NB4 (cell line): ENCODE data around the gene ARID3A.

Source experiments
- DNase-seq: peaks from one replicate; pipeline ENCODE4 v3.0.0; 2010; ENCODE audit warnings: low read depth
- H3K4me3 ChIP-seq: one replicate; pipeline ENCODE4 v1.5.1; 2011; ENCODE audit warnings: mild to moderate bottlenecking, low read depth, low read length, moderate library complexity
- MYC ChIP-seq: IDR thresholded peaks from 2 replicates; pipeline ENCODE4 v1.6.1; 2011; ENCODE audit warnings: low read depth, low read length
- POLR2A ChIP-seq: IDR thresholded peaks from 2 replicates; pipeline ENCODE4 v1.6.1; 2011; ENCODE audit warnings: mild to moderate bottlenecking; ENCODE audit not compliant: insufficient read length; ENCODE audit errors: extremely low read depth
- TF ChIP-seq, protein P1 (sequence below): IDR thresholded peaks from one replicate; pipeline ENCODE4 v1.5.1; 2012; ENCODE audit warnings: low read depth, low read length
- TF ChIP-seq, protein P2 (sequence below): IDR thresholded peaks from 2 replicates; pipeline ENCODE4 v1.6.1; 2011; ENCODE audit warnings: low read depth, low read length

The ARID3A gene

DNA sequence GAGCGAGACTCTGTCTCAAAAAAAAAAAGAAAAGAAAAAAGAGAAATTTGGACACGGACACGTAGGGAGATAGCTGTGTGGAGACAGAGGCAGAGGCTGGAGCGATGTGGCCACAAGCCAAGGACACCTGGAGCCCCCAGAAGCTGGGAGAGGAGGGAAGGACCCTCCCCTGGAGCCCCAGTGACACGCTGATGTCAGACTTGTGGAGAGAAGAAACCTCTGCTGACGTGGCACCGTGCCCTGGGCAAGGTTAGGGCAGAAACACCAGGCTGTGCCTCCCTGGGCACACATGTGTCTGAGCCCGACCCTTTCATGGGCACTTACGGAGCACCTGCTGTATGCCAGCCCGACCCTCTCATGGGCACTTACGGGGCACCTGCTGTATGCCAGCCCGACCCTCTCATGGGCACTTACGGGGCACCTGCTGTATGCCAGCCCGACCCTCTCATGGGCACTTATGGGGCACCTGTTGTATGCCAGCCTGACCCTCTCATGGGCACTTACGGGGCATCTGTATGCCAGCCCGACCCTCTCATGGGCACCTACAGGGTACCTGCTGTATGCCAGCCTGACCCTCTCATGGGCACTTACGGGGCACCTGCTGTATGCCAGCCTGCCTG is 17.8 kb downstream of the ARID3A start:
- no peak for DNase-seq
- no peak overlapping the region for H3K4me3 ChIP-seq
- TF ChIP-seq MYC = no peak
- TF ChIP-seq, protein P1, sequence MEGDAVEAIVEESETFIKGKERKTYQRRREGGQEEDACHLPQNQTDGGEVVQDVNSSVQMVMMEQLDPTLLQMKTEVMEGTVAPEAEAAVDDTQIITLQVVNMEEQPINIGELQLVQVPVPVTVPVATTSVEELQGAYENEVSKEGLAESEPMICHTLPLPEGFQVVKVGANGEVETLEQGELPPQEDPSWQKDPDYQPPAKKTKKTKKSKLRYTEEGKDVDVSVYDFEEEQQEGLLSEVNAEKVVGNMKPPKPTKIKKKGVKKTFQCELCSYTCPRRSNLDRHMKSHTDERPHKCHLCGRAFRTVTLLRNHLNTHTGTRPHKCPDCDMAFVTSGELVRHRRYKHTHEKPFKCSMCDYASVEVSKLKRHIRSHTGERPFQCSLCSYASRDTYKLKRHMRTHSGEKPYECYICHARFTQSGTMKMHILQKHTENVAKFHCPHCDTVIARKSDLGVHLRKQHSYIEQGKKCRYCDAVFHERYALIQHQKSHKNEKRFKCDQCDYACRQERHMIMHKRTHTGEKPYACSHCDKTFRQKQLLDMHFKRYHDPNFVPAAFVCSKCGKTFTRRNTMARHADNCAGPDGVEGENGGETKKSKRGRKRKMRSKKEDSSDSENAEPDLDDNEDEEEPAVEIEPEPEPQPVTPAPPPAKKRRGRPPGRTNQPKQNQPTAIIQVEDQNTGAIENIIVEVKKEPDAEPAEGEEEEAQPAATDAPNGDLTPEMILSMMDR = no peak
- TF ChIP-seq, protein P2, sequence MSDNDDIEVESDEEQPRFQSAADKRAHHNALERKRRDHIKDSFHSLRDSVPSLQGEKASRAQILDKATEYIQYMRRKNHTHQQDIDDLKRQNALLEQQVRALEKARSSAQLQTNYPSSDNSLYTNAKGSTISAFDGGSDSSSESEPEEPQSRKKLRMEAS = no peak
- no peak for TF ChIP-seq POLR2A

DNA sequence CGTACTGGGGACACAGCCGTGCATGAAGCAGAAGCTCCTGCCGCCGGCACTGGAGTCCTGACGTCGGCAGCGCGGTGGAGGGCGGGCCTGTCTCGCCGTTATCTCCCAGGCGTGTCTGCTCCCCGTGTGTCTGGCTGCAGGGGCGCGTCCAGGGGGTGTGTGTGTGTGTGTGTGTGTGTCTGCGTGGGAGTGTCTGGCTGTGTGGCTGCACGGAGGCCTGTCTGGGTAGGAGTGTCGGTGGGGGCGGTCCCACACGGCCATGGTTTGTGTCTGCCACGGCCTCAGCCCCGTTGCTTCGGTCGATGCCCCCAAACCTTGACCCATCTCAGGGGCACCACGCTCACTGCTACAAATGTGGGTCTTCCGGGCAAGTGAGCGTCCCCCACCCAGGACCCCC is 18.3 kb downstream of the ARID3A start:
- TF ChIP-seq POLR2A (no peak), MYC (no peak)
- TF ChIP-seq, protein P2 = no peak
- TF ChIP-seq, protein P1 = no peak
- no peak overlapping the region for H3K4me3 ChIP-seq
- peak; percentile 48 for DNase-seq

GRCh38 chr19:944663-945241 is 18.9 kb downstream of the ARID3A start:
- TF ChIP-seq POLR2A (no peak), MYC (no peak)
- TF ChIP-seq, protein P1 = no peak
- TF ChIP-seq, protein P2 = no peak
- no peak overlapping the region for H3K4me3 ChIP-seq
- no peak for DNase-seq

DNA sequence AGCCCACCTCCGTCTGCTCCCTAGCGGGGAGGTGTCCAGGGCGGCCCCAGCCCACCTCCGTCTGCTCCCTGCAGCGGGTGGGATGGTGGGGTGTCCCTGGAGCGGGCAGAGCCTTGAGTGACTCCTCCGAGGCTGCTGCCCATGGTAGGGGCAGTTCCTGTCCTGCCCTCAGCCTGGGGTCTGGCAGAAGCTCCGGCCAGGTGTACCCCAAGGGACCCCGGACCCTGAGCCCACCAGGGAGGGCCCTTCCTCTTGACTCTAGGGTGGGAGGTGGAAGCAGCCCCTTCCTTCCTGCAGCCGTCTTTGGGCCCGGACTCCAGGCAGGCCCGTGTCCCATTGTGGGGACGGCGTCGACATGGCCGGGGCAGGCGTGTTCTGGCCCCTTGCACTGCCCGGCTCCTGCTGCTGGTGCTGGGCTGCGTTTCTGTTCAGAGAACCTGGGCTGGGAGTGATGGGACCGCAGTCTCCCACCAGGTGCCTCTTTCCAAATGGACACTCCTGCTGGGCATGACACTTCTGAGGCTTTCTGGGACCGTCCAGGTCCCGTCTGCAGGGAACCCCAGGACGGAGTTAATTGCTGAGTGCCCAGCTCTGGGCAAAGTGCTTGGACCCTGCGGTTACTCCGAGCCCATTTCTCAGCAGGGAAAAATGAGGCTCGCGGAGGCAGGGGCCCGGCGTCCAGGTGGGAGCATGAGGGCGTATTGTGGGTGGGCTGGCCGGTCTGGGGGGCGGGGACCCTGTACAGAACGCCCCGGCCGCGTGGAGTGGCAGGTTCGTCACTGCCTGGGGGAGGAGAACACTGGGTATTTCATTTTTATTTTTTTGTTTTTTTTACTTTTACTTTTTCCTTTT is 19.8 kb downstream of the ARID3A start:
- DNase-seq = no peak
- TF ChIP-seq, protein P2 = no peak
- TF ChIP-seq POLR2A (no peak), MYC (no peak)
- TF ChIP-seq, protein P1 = no peak
- no peak overlapping the region for H3K4me3 ChIP-seq

GRCh38 chr19:947090-947706 is 21.4 kb downstream of the ARID3A start:
- DNase-seq = no peak
- no peak overlapping the region for H3K4me3 ChIP-seq
- TF ChIP-seq, protein P2 = no peak
- TF ChIP-seq, protein P1 = no peak
- no peak for TF ChIP-seq POLR2A
- no peak for TF ChIP-seq MYC
